Pancreas (tissue), 10 donors: ENCODE results near the gene RABGAP1L. TPM values are rescaled to one million over a fixed set of nuclear protein-coding genes. Genes with fewer than 3 reads are reported as not detected.

ENCODE experiments used
- ATAC-seq, 4 donors: fragments of 200-7000 bp; cut with Tn5 transposase; one replicate each; pipeline versions ENCODE4 v1.8.0 to v1.9.1; 2020; ENCODE audit warnings: mild to moderate bottlenecking in 4 of 4, moderate library complexity in 4 of 4
- DNase-seq, 6 donors: peaks; one replicate each; pipeline ENCODE4 v3.0.0-alpha.2; 2020
- FAIRE-seq: peaks from 2 replicates; lab custom pipeline; 2012; peaks lifted over from hg19 to GRCh38; lab: Jason Lieb, UNC
- H3K27ac ChIP-seq, 4 donors: fragments of 200-600 bp; sonication (generic); 1 replicate in 3 of 4; 2 replicates in 1 of 4; pipeline versions ENCODE4 v1.5.0 to v1.8.0; 2020
- H3K27me3 ChIP-seq, 4 donors: fragments of 200-600 bp; one replicate each; pipeline ENCODE4 v1.8.0; 2021
- H3K36me3 ChIP-seq, 3 donors: fragments of 200-600 bp; sonication (generic) in 1 of 3; one replicate each; pipeline versions ENCODE4 v1.5.0 to v1.8.0; 2020 to 2021
- H3K4me1 ChIP-seq, 3 donors: fragments of 200-600 bp; one replicate each; pipeline ENCODE4 v1.8.0; 2021
- H3K4me3 ChIP-seq, 4 donors: fragments of 200-600 bp; sonication (generic) in 2 of 4; one replicate each; pipeline versions ENCODE4 v1.5.0 to v1.8.0; 2020 to 2021
- H3K9me3 ChIP-seq, 4 donors: fragments of 200-600 bp; one replicate each; pipeline ENCODE4 v1.8.0; 2021
- WGBS, 2 donors: extraction: QIAGEN DNeasy Blood & Tissue Kit; methylation state at CpG; one replicate each; pipeline ENCODE4 v1.1.7; 2013; 5-methylcytosine and 5-hydroxymethylcytosine counted together
- intact Hi-C, 3 donors: fragments of 100-400 bp; cut with DNase I; formaldehyde crosslinking; loops; one replicate each; pipeline versions ENCODE4 v1.11.1 to v1.14.2; 2022
- polyA plus RNA-seq, 2 donors: library from polyadenylated mRNA; stranded (reverse); fragments of 200-250 nt; gene quantifications; one replicate each; pipeline ENCODE4 v1.2.3, GENCODE V29; 2013
- total RNA-seq, 6 donors: library from RNA; stranded (reverse); fragmentation: NEBNext Ultra II Directional in 4 of 6; extraction: Animal tissue kit (Norgen Biotek cat#: 25700) in 4 of 6; gene quantifications; one replicate each; pipeline versions ENCODE4 v1.2.1 to v1.2.4, GENCODE V29; 2021 to 2023
- TF ChIP-seq, protein P1 (sequence below), 4 donors: fragments of 200-600 bp; sonication (generic) in 3 of 4; IDR thresholded peaks; one replicate each; pipeline versions ENCODE4 v1.5.0 to v1.8.0; 2021; ENCODE audit warnings: antibody characterized with exemption in 4 of 4
- donor health status: healthy with polysubstance abuse.
- donor health status: DM: no; HTN: no; CAD: no; lungs with moderate emphysema.
- donor health status: DM: no; HTN: no; CAD: no.
- donor health status: control.
- donor health status: control.
- donor health status: Bipolar disorder and iron deficiency.
- donor health status: DM: yes; HTN: yes; CAD: no.
- donor health status: DM: no; HTN: no; CAD: no.
- donor health status: DM: no; HTN: no; CAD: no.
- donor health status: DM: yes; HTN: yes; CAD: no.

RABGAP1L gene
- total and polyA plus RNA-seq, 8 donors: 13.9 to 64.8 (median 36.1) TPM

DNA sequence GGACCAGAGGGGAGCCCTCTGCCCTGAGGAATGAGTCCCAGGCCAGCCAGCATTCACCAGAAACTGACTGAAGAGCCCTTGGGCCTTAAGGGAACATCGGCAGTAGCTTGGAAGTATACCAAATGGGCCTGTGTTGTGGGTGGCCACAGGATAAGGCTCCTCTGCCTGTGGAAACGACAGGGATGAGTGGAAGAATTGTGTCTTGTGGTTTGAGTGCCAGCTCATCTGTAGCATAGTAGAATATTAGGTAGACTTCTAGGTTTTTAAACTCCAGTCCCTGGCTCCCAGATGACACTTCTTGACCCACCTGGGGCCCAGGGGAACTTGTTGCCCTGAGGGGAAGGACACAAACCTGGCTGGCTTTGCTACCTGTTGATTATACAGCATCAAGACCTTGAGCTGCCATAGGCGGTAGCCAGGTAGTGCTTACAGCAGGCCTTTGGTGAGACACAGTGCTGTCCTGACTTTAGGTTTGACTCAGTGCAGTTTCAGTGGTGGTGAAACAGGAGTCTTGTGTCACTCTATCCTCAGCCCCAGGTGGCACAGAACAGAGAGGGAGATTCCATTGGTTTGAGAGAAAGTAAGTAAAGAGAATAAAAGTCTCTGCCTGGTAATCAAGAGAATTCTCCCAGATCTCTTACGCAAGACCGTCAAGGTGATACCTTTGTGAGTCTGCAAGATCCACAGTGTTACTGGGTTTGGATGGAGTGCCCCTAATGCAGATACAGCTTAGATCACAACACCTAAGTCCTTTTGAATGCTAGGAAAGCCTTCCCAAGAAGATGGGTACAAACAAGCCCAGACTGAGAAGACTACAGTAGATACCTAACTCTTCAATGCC lies 50.2 kb downstream of the RABGAP1L start:
- WGBS, 2 donors: 91 to 98% methylated on average over 5 of the region's 5 CpGs
- DNase-seq (no peak), ATAC-seq (no peak), FAIRE-seq (no peak)
- H3K36me3 ChIP-seq: no peaks in the 10 kb centered on the region
- no peaks in the 10 kb centered on the region for H3K4me1 ChIP-seq
- intact Hi-C loops: loop anchor here in 1 of 3 donors (5.0 kb wide), 1 partner anchor 177 kb away; no protein-coding TSS in a partner anchor
- no peaks in the 10 kb centered on the region for H3K9me3 ChIP-seq
- TF ChIP-seq, protein P1, sequence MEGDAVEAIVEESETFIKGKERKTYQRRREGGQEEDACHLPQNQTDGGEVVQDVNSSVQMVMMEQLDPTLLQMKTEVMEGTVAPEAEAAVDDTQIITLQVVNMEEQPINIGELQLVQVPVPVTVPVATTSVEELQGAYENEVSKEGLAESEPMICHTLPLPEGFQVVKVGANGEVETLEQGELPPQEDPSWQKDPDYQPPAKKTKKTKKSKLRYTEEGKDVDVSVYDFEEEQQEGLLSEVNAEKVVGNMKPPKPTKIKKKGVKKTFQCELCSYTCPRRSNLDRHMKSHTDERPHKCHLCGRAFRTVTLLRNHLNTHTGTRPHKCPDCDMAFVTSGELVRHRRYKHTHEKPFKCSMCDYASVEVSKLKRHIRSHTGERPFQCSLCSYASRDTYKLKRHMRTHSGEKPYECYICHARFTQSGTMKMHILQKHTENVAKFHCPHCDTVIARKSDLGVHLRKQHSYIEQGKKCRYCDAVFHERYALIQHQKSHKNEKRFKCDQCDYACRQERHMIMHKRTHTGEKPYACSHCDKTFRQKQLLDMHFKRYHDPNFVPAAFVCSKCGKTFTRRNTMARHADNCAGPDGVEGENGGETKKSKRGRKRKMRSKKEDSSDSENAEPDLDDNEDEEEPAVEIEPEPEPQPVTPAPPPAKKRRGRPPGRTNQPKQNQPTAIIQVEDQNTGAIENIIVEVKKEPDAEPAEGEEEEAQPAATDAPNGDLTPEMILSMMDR (IDR thresholded peaks at IDR 0.05): no peak
- no peaks in the 10 kb centered on the region for H3K27me3 ChIP-seq
- no peak overlapping the region for H3K4me3 ChIP-seq
- H3K27ac ChIP-seq: no peak overlapping the region

DNA sequence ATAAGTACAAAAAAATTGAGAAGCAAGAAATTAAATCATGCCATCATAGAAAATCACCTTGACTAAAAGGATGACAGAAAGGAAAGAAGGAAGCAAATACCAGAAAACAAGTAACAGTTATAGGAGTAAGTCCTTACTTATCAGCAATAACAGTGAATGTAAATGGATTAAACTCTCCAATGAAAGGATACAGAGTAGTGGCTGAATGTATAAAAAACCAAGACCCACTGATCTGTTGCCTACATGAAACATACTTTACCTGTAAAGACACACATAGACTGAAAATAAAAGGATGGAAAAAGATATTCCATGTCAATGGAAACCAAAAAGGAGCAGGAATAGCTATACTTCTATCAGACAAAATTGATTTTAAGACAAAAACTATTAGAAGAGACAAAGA lies 52.2 kb downstream of the RABGAP1L start:
- no peak overlapping the region for H3K4me3 ChIP-seq
- no peak for ATAC-seq
- no peak overlapping the region for H3K27ac ChIP-seq
- FAIRE-seq: no peak
- no peaks in the 10 kb centered on the region for H3K9me3 ChIP-seq
- no peaks in the 10 kb centered on the region for H3K4me1 ChIP-seq
- TF ChIP-seq, protein P1 (IDR thresholded peaks at IDR 0.05): no peak
- intact Hi-C loops: no loop called here
- H3K27me3 ChIP-seq: no peaks in the 10 kb centered on the region
- H3K36me3 ChIP-seq: no peaks in the 10 kb centered on the region
- DNase-seq: no peak

DNA sequence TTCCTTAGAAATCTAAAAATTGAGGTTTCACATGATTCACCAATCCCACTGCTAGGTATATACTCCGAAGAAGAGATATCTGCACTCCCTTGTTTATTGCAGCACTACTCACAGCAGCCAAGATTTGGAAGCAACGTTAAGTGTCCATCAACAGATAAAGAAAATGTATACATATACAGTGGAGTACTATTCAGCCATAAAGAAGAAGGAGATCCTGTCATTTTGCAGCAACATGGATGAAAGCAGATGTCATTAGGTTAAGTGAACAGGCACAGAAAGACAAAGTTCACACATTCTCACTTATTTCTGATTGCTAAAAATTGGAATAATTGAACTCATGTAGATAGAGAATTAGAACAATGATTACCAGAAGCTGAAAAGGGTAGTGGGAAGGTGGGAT lies 56.4 kb downstream of the RABGAP1L start:
- H3K36me3 ChIP-seq: no peaks in the 10 kb centered on the region
- WGBS, 2 donors: 78 to 96% methylated on average over 2 of the region's 2 CpGs
- ATAC-seq (no peak), FAIRE-seq (no peak), DNase-seq (no peak)
- H3K4me3 ChIP-seq: no peak overlapping the region
- intact Hi-C loops: no loop called here
- no peak overlapping the region for H3K27ac ChIP-seq
- no peaks in the 10 kb centered on the region for H3K27me3 ChIP-seq
- TF ChIP-seq, protein P1 (IDR thresholded peaks at IDR 0.05): no peak
- H3K9me3 ChIP-seq: no peaks in the 10 kb centered on the region
- peaks cover 0 to 3% (median 0%) of the 10 kb centered on the region in 3 donors for H3K4me1 ChIP-seq

DNA sequence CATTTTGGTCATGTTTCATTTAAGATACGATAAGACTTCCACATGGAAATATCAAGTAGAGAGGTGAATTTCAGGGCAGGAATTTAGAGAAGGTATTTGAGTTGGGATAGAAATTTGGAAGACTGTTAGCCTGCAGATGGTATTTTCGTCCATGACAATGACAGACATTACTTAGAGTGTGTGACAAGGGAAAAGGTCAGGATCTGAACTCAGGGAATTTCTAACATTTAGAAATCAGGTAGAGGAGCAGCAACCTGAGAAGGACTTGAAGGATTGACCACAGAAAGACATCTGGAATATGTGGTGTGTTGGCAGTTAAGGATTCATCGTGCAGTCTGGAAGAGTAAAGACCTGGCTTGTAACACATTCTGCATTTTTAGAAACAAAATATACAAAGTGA lies 57.9 kb downstream of the RABGAP1L start:
- H3K9me3 ChIP-seq: no peaks in the 10 kb centered on the region
- DNase-seq: no peak
- 36 to 39% methylated on average over 3 of the region's 3 CpGs for WGBS, 2 donors
- FAIRE-seq: no peak
- intact Hi-C loops: no loop called here
- H3K4me3 ChIP-seq: no peak overlapping the region
- H3K27me3 ChIP-seq: no peaks in the 10 kb centered on the region
- TF ChIP-seq, protein P1 (IDR thresholded peaks at IDR 0.05): no peak
- no peaks in the 10 kb centered on the region for H3K36me3 ChIP-seq
- ATAC-seq: no peak
- no peak overlapping the region for H3K27ac ChIP-seq
- H3K4me1 ChIP-seq: peaks cover 0 to 3% (median 0%) of the 10 kb centered on the region in 3 donors
